WI38 (cell line): ENCODE results near the gene PFAS.
"Not testable (repeated sequence)": the region's sequence is repeated elsewhere in the genome, so short reads cannot be mapped to it uniquely, and the experiment has no call there.

ENCODE experiments used
- H3K4me3 ChIP-seq: 2 replicates; pipeline ENCODE4 v1.5.1; 2011; ENCODE audit warnings: low read depth, mild to moderate bottlenecking, control low read depth, low read length
- CTCF ChIP-seq: IDR thresholded peaks from 2 replicates; pipeline ENCODE4 v1.5.1; 2012; ENCODE audit warnings: low read depth, mild to moderate bottlenecking, control low read depth, low read length

PFAS gene

GRCh38 chr17:8248751-8249607, at the start of gene PFAS:
PFAS (plus strand) TSS chr17:8249289; CDS start chr17:8253938, 4,649 bp downstream.
- TF ChIP-seq CTCF, result no peak
- peak within 1 kb of the TSS; percentile 84 for H3K4me3 ChIP-seq

GRCh38 chr17:8204761-8205555, 44.1 kb upstream of the PFAS start:
- no peak overlapping the region for H3K4me3 ChIP-seq
- TF ChIP-seq CTCF, result no peak

GRCh38 chr17:8206536-8206935, 42.6 kb upstream of the PFAS start:
- no peak for TF ChIP-seq CTCF
- H3K4me3 ChIP-seq, result no peak overlapping the region

- H3K4me3 ChIP-seq, result peak within 1 kb of the TSS; percentile 79
- TF ChIP-seq CTCF, result no peak
These were observed 39.0 kb upstream of the PFAS start, which contains the start of gene AURKB for GRCh38 chr17:8209907-8210760. AURKB (minus strand) TSS chr17:8210575; CDS start chr17:8210224, 351 bp downstream.

GRCh38 chr17:8210761-8211458, 38.2 kb upstream of the PFAS start:
- H3K4me3 ChIP-seq, result peak overlapping the region; percentile 79
- TF ChIP-seq CTCF, result no peak

- H3K4me3 ChIP-seq, result no peak overlapping the region
- no peak for TF ChIP-seq CTCF
These were observed 36.5 kb upstream of the PFAS start for GRCh38 chr17:8212312-8213180.

- H3K4me3 ChIP-seq, result not testable (repeated sequence)
These were observed 35.1 kb upstream of the PFAS start for GRCh38 chr17:8214000-8214399.
